Lung (tissue), 12 donors: ENCODE results near the gene RALGPS1. TPM values are rescaled to one million over a fixed set of nuclear protein-coding genes. Genes with fewer than 3 reads are reported as not detected.

ENCODE experiments used
- ATAC-seq: fragments of 200-7000 bp; cut with Tn5 transposase; one replicate; pipeline ENCODE4 v1.9.1; 2020; ENCODE audit warnings: moderate number of reproducible peaks; ENCODE audit not compliant: insufficient read depth, low FRiP score
- DNase-seq, 3 donors: peaks; one replicate each; pipeline ENCODE4 v3.0.0-alpha.2; 2013 to 2017
- H3K27ac ChIP-seq, 2 donors: one replicate each; pipeline ENCODE4 v1.5.1; 2013; ENCODE audit warnings: mild to moderate bottlenecking in 2 of 2, moderate library complexity in 2 of 2, control low read depth in 1 of 2, inconsistent platforms in 1 of 2, low read depth in 1 of 2, low read length in 1 of 2
- H3K27me3 ChIP-seq, 3 donors: one replicate each; pipeline ENCODE4 v1.5.1; 2013; ENCODE audit warnings: low read length in 2 of 3; ENCODE audit not compliant: control insufficient read depth in 3 of 3, insufficient read depth in 3 of 3
- H3K36me3 ChIP-seq, 4 donors: one replicate each; pipeline ENCODE4 v1.5.1; 2013; ENCODE audit warnings: low read length in 4 of 4, mild to moderate bottlenecking in 1 of 4, moderate library complexity in 1 of 4; ENCODE audit not compliant: control insufficient read depth in 4 of 4, insufficient read depth in 4 of 4
- H3K4me1 ChIP-seq, 5 donors: one replicate each; pipeline ENCODE4 v1.5.1; 2013; ENCODE audit warnings: low read length in 5 of 5, mild to moderate bottlenecking in 2 of 5, moderate library complexity in 1 of 5; ENCODE audit not compliant: control insufficient read depth in 5 of 5, insufficient read depth in 5 of 5
- H3K4me3 ChIP-seq: one replicate; pipeline ENCODE4 v1.5.1; 2013; ENCODE audit warnings: mild to moderate bottlenecking, control low read depth, moderate library complexity
- H3K9ac ChIP-seq, 2 donors: one replicate each; pipeline ENCODE4 v1.5.1; 2013; ENCODE audit warnings: low read length in 2 of 2, control low read depth in 1 of 2; ENCODE audit not compliant: insufficient read depth in 1 of 2
- H3K9me3 ChIP-seq, 4 donors: one replicate each; pipeline ENCODE4 v1.5.1; 2013; ENCODE audit warnings: low read length in 3 of 4, mild to moderate bottlenecking in 1 of 4, moderate library complexity in 1 of 4; ENCODE audit not compliant: control insufficient read depth in 4 of 4, insufficient read depth in 3 of 4
- WGBS, 2 donors: extraction: QIAGEN DNeasy Blood & Tissue Kit; methylation state at CpG; one replicate each; pipeline ENCODE4 v1.1.7; 2013; 5-methylcytosine and 5-hydroxymethylcytosine counted together
- polyA plus RNA-seq, 2 donors: library from polyadenylated mRNA; stranded (reverse); fragments of 200-250 nt; gene quantifications; one replicate each; pipeline ENCODE4 v1.2.1, GENCODE V29; 2013
- total RNA-seq, 2 donors: library from RNA; depleted of rRNA in 1 of 2; stranded (reverse); fragments of >200 nt in 1 of 2; gene quantifications; one replicate each; pipeline ENCODE4 v1.2.1, GENCODE V29; 2014 to 2021
- TF ChIP-seq, protein P1 (sequence below): IDR thresholded peaks from 2 replicates; pipeline ENCODE4 v1.5.1; 2012; ENCODE audit warnings: mild to moderate bottlenecking; ENCODE audit errors: control extremely low read depth, extremely low read depth
- donor health status: control.
- donor health status: control.
- donor health status: Bipolar disorder and iron deficiency.
- donor health status: healthy.
- donor health status: DM: yes; HTN: yes; CAD: no.

Gene RALGPS1
- total and polyA plus RNA-seq, 4 donors: 3.5 to 30.3 (median 11.9) TPM

DNA sequence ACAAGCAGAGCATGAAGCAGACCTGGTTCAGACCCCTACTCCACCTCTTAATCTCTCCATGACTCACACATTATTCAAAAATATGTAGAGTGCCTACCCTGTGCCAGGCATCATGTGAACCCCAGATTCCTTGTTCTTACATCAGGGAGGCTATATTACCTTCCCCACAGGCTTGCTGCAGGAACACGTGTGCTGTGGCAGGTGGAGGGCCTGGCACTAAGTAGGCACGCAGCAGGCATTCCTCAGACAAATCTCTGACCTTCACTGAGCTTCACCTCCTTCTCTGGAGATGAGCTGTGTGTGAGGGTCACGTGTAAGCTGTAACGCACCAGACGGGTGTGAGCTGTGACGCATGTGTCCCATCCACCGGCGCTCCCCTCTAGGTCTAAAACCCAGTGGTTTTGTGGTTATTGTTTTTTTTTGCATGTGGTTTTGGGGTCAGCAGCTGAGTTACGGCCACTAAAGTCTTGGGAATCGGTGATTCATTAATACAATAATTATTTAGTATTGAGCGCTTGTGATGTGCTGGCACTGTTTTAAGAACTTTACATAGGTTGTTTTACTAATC is 177.5 kb downstream of the RALGPS1 start:
- Histone ChIP-seq H3K27ac (no peak overlapping the region), H3K9me3 (no peaks in the 10 kb centered on the region), H3K4me1 (peaks cover 0 to 5% (median 0%) of the 10 kb centered on the region in 5 donors), H3K27me3 (no peaks in the 10 kb centered on the region), H3K36me3 (peaks cover 0 to 26% (median 11%) of the 10 kb centered on the region in 4 donors), H3K4me3 (no peak overlapping the region), H3K9ac (no peak overlapping the region)
- TF ChIP-seq, protein P1, sequence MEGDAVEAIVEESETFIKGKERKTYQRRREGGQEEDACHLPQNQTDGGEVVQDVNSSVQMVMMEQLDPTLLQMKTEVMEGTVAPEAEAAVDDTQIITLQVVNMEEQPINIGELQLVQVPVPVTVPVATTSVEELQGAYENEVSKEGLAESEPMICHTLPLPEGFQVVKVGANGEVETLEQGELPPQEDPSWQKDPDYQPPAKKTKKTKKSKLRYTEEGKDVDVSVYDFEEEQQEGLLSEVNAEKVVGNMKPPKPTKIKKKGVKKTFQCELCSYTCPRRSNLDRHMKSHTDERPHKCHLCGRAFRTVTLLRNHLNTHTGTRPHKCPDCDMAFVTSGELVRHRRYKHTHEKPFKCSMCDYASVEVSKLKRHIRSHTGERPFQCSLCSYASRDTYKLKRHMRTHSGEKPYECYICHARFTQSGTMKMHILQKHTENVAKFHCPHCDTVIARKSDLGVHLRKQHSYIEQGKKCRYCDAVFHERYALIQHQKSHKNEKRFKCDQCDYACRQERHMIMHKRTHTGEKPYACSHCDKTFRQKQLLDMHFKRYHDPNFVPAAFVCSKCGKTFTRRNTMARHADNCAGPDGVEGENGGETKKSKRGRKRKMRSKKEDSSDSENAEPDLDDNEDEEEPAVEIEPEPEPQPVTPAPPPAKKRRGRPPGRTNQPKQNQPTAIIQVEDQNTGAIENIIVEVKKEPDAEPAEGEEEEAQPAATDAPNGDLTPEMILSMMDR: no peak
- ATAC-seq: no peak
- 78 to 86% methylated on average over 11 of the region's 11 CpGs for WGBS, 2 donors
- no peak for DNase-seq

DNA sequence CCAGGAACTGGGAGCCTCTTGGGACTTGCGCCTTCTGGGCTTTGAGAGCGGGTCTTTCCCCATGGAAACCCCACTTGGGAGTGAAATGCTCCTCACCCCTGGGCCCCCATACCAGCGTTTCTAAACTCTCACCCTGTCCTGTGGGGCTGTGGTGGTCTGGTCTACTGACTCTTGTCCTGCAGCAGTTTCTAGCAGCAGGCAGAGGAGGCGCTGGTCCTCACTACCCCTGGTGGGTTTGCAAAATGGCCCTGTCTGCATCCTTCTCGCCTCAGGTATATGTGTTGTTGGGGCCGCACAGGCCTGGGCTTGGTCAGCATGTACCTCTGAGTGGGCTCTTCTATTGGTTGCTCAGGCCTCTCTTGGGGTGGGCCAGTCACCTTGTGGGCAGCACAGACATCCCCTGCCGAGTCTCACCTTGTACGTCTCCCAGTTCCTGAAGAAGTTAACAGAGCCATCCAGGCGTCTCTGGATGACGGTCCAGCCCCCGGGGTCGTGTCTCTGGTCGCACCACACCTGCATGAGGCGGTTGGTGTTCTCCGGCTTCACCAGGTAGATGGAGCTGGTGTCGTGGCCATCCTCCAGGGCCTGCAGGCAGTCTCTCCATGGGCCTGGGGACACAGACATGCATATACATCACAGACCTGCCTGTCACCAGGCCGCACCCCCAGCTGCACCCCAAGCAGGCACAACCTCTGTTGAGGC is 178.9 kb downstream of the RALGPS1 start:
- H3K27ac ChIP-seq: no peak overlapping the region
- no peak for DNase-seq
- 96% methylated on average over 17 of the region's 17 CpGs for whole genome bisulfite sequencing, 2 donors
- H3K36me3 ChIP-seq: peaks cover 0 to 26% (median 11%) of the 10 kb centered on the region in 4 donors
- H3K4me3 ChIP-seq: no peak overlapping the region
- ATAC-seq: no peak
- TF ChIP-seq, protein P1: no peak
- H3K27me3 ChIP-seq: no peaks in the 10 kb centered on the region
- H3K9me3 ChIP-seq: no peaks in the 10 kb centered on the region
- no peak overlapping the region for H3K9ac ChIP-seq
- peaks cover 0 to 5% (median 0%) of the 10 kb centered on the region in 5 donors for H3K4me1 ChIP-seq

DNA sequence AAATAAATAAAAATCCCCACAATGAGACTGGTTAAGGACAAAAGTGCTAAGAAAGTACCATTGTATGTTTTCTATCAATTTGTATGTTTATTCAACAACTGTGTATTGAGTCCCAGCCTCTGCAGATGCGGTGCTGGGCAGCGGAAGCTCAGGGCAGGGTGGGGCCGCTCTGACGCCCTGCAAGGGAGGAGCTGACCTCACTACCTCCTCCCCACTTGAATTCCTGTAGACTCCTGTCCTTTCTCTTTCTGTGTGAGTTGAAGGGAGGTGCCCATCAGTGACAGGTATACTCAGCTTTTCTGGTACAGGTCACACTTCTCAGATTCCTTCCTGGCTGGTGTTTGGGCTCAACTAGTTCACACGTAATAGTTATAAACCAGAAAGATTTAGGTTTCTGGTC is 180.8 kb downstream of the RALGPS1 start:
- H3K27me3 ChIP-seq: no peaks in the 10 kb centered on the region
- no peak overlapping the region for H3K27ac ChIP-seq
- peaks cover 0 to 21% (median 9%) of the 10 kb centered on the region in 4 donors for H3K36me3 ChIP-seq
- peaks cover 0 to 7% (median 0%) of the 10 kb centered on the region in 5 donors for H3K4me1 ChIP-seq
- ATAC-seq: no peak
- WGBS, 2 donors: 85 to 86% methylated on average over 5 of the region's 5 CpGs
- no peak for DNase-seq
- no peaks in the 10 kb centered on the region for H3K9me3 ChIP-seq
- H3K9ac ChIP-seq: no peak overlapping the region
- TF ChIP-seq, protein P1: no peak
- H3K4me3 ChIP-seq: no peak overlapping the region
